ENCODE results near the gene CMYA5.

GRCh38 chr5:79738349-79738748 is 48.7 kb downstream of the CMYA5 start:
- TF ChIP-seq CTCF (conservative IDR thresholded peaks at IDR 0.05; ENCODE audit: low read length) (no peak), EZH2phosphoT487 (IDR thresholded peaks at IDR 0.05; ENCODE audit: borderline replicate concordance, low read depth, low read length) (no peak)
